Gastrocnemius medialis (tissue), 4 donors: ENCODE data around the gene COX5B. TPM values are rescaled to one million over a fixed set of nuclear protein-coding genes. Genes with fewer than 3 reads are reported as not detected.

Experiments
- ATAC-seq, 2 donors: fragments of 150-250 bp; one replicate each; pipeline ENCODE4 v1.9.1; 2016
- DNase-seq, 2 donors: peaks; one replicate each; pipeline ENCODE4 v3.0.0-alpha.2; 2019
- H3K27ac ChIP-seq, 4 donors: fragments of 200-600 bp; sonication (generic); 1 replicate in 1 of 4; 2 replicates in 3 of 4; pipeline ENCODE4 v1.5.1; 2016 to 2018; ENCODE audit warnings: mild to moderate bottlenecking in 2 of 4, moderate library complexity in 1 of 4
- H3K27me3 ChIP-seq, 3 donors: fragments of 200-600 bp; sonication (generic) in 2 of 3; 1 replicate in 1 of 3; 2 replicates in 2 of 3; pipeline versions ENCODE4 v1.5.1 to v1.6.0; 2016 to 2019; ENCODE audit warnings: mild to moderate bottlenecking in 1 of 3, moderate library complexity in 1 of 3
- H3K36me3 ChIP-seq, 2 donors: fragments of 200-600 bp; sonication (generic) in 1 of 2; one replicate each; pipeline ENCODE4 v1.5.1; 2017 to 2018
- H3K4me1 ChIP-seq, 2 donors: fragments of 200-600 bp; sonication (generic) in 1 of 2; one replicate each; pipeline ENCODE4 v1.5.1; 2016 to 2017; ENCODE audit warnings: mild to moderate bottlenecking in 2 of 2
- H3K4me3 ChIP-seq, 4 donors: fragments of 200-600 bp; sonication (generic) in 3 of 4; 1 replicate in 1 of 4; 2 replicates in 3 of 4; pipeline ENCODE4 v1.5.1; 2016 to 2019; ENCODE audit warnings: mild to moderate bottlenecking in 2 of 4
- H3K9me3 ChIP-seq, 3 donors: fragments of 200-600 bp; sonication (generic) in 2 of 3; 1 replicate in 1 of 3; 2 replicates in 2 of 3; pipeline ENCODE4 v1.5.1; 2016 to 2019
- CTCF ChIP-seq, 5 experiments: fragments of 450-650 bp in 3 of 5; fragments of 200-600 bp in 2 of 5; sonication (generic) in 2 of 5; IDR thresholded peaks in 4 of 5; conservative IDR thresholded peaks in 1 of 5; 1 replicate in 4 of 5; 2 replicates in 1 of 5; pipeline ENCODE4 v1.5.1; 2016 to 2019; ENCODE audit warnings: antibody characterized with exemption in 5 of 5, mild to moderate bottlenecking in 3 of 5, moderate library complexity in 3 of 5
- POLR2A ChIP-seq, 2 donors: fragments of 450-650 bp; IDR thresholded peaks; one replicate each; pipeline ENCODE4 v1.6.1; 2017; ENCODE audit warnings: antibody characterized with exemption in 2 of 2, mild to moderate bottlenecking in 2 of 2, moderate library complexity in 2 of 2
- in situ Hi-C, 4 donors: fragments of 200-750 bp; cut with MboI; loops; one replicate each; pipeline versions ENCODE4 v1.15.0 to v1.8.0; 2017; ENCODE audit warnings: low sequenced_read_pairs in 4 of 4
- intact Hi-C: fragments of 100-400 bp; cut with DNase I; formaldehyde crosslinking; loops from one replicate; pipeline ENCODE4 v1.15.1; 2023; ENCODE audit warnings: low total_unique reads
- total RNA-seq, 4 donors: library from RNA; depleted of rRNA; stranded (reverse); fragments of >200 nt; gene quantifications; one replicate each; pipeline versions ENCODE4 v1.1.0 to v1.2.3, GENCODE V29; 2016

The COX5B gene
- total RNA-seq, 4 donors from 2014 or later: 742 to 1,417 (median 1,247) TPM

GRCh38 chr2:97660044-97660774, 14.3 kb downstream of the COX5B start:
- in situ Hi-C loops (loop anchor here in 1 of 4 donors (25.0 kb wide), 1 partner anchor 1123 kb away; the partner anchor contains the start of gene ARID5A), intact Hi-C loops (no loop called here)
- TF ChIP-seq POLR2A (IDR thresholded peaks at IDR 0.05): no peak
- TF ChIP-seq CTCF (IDR thresholded peaks at IDR 0.05 in 4 of 5, conservative IDR thresholded peaks at IDR 0.05 in 1 of 5): no peak
- no peak overlapping the region for H3K4me3 ChIP-seq
- peaks cover 0 to 46% of the 10 kb centered on the region in 2 donors for H3K36me3 ChIP-seq
- DNase-seq: no peak
- H3K4me1 ChIP-seq: peaks cover 23 to 29% of the 10 kb centered on the region in 2 donors
- no peaks in the 10 kb centered on the region for H3K9me3 ChIP-seq
- no peak overlapping the region for H3K27ac ChIP-seq
- H3K27me3 ChIP-seq: no peaks in the 10 kb centered on the region
- no peak for ATAC-seq

GRCh38 chr2:97660775-97661389, 15.0 kb downstream of the COX5B start:
- Histone ChIP-seq H3K4me3 (no peak overlapping the region), H3K27ac (peak overlapping the region in 1 of 4 donors; percentile 28), H3K4me1 (peaks cover 23 to 29% of the 10 kb centered on the region in 2 donors), H3K27me3 (no peaks in the 10 kb centered on the region), H3K36me3 (peaks cover 0 to 42% of the 10 kb centered on the region in 2 donors), H3K9me3 (no peaks in the 10 kb centered on the region)
- ATAC-seq (no peak), DNase-seq (no peak)
- in situ Hi-C loops (loop anchor here in 1 of 4 donors (25.0 kb wide), 1 partner anchor 1124 kb away; the partner anchor contains the start of gene ARID5A), intact Hi-C loops (no loop called here)
- TF ChIP-seq CTCF (IDR thresholded peaks at IDR 0.05 in 4 of 5, conservative IDR thresholded peaks at IDR 0.05 in 1 of 5) (no peak), POLR2A (IDR thresholded peaks at IDR 0.05) (no peak)

GRCh38 chr2:97661927-97662326, 16.1 kb downstream of the COX5B start:
- peaks cover 23 to 29% of the 10 kb centered on the region in 2 donors for H3K4me1 ChIP-seq
- H3K36me3 ChIP-seq: peaks cover 0 to 31% of the 10 kb centered on the region in 2 donors
- no peaks in the 10 kb centered on the region for H3K9me3 ChIP-seq
- intact Hi-C loops (no loop called here), in situ Hi-C loops (loop anchor here in 1 of 4 donors (25.0 kb wide), 1 partner anchor 1125 kb away; the partner anchor contains the start of gene ARID5A)
- ATAC-seq (no peak), DNase-seq (no peak)
- no peaks in the 10 kb centered on the region for H3K27me3 ChIP-seq
- no peak for TF ChIP-seq POLR2A (IDR thresholded peaks at IDR 0.05)
- TF ChIP-seq CTCF (IDR thresholded peaks at IDR 0.05 in 4 of 5, conservative IDR thresholded peaks at IDR 0.05 in 1 of 5): no peak
- peak overlapping the region in 3 of 4 donors; percentile 86 to 98 (median 90) for H3K27ac ChIP-seq
- H3K4me3 ChIP-seq: peak overlapping the region in 1 of 4 donors; percentile 75

GRCh38 chr2:97662386-97662894, 16.6 kb downstream of the COX5B start:
- intact Hi-C loops: no loop called here
- in situ Hi-C loops: loop anchor here in 1 of 4 donors (25.0 kb wide), 1 partner anchor 1125 kb away; the partner anchor contains the start of gene ARID5A
- no peak for ATAC-seq

More at GRCh38 chr2:97662386-97662894, 16.6 kb downstream of the COX5B start:
- H3K27me3 ChIP-seq: no peaks in the 10 kb centered on the region
- no peak for TF ChIP-seq CTCF (IDR thresholded peaks at IDR 0.05 in 4 of 5, conservative IDR thresholded peaks at IDR 0.05 in 1 of 5)
- no peak for TF ChIP-seq POLR2A (IDR thresholded peaks at IDR 0.05)
- H3K9me3 ChIP-seq: no peaks in the 10 kb centered on the region
- DNase-seq: no peak
- peak overlapping the region; percentile 50 to 94 (median 82) for H3K4me3 ChIP-seq
- H3K36me3 ChIP-seq: peaks cover 0 to 26% of the 10 kb centered on the region in 2 donors
- H3K27ac ChIP-seq: peak overlapping the region; percentile 86 to 98 (median 92)
- peaks cover 23 to 29% of the 10 kb centered on the region in 2 donors for H3K4me1 ChIP-seq
